Endothelial cell of umbilical vein (primary cell): ENCODE measurements around the gene TDRKH. TPM values are rescaled to one million over a fixed set of nuclear protein-coding genes. Genes with fewer than 3 reads are reported as not detected.

Experiments
- BruUV-seq: library from RNA; stranded (reverse); fragments of 400-500 nt; replicated peaks from 2 replicates; lab custom pipeline; 2021; lab: Mats Ljungman, UMichigan
- CTCF ChIA-PET: fragments of 300-600, 350-600 bp; sonication (Branson Sonifier 250); formaldehyde crosslinking; loops from one replicate; lab custom pipeline; 2021; ENCODE audit warnings: antibody characterized with exemption, inconsistent platforms; lab: Charles Lee
- POLR2A ChIA-PET: fragments of 300-600, 350-600 bp; sonication (Branson Sonifier 250); formaldehyde crosslinking; loops from one replicate; lab custom pipeline; 2021; ENCODE audit warnings: antibody characterized with exemption, inconsistent platforms; lab: Charles Lee
- DNase-seq: peaks from one replicate; pipeline ENCODE4 v3.0.0-alpha.2; 2011; ENCODE audit warnings: low read depth, low spot score
- FAIRE-seq: peaks from 2 replicates; lab custom pipeline; 2011; peaks lifted over from hg19 to GRCh38; lab: Jason Lieb, UNC
- H2AFZ ChIP-seq: 2 replicates; pipeline ENCODE4 v1.6.0; 2012; ENCODE audit warnings: low read depth, low read length, control low read depth, inconsistent platforms
- H3K27ac ChIP-seq: 2 replicates; pipeline ENCODE4 v1.5.1; 2011; ENCODE audit warnings: low read depth, mild to moderate bottlenecking, control low read depth, low read length, moderate library complexity; ENCODE audit not compliant: insufficient read depth
- H3K27me3 ChIP-seq, 2 experiments: 2 replicates each; pipeline versions ENCODE4 v1.6.0 to v1.6.1; 2011; ENCODE audit warnings: low read length in 2 of 2, mixed read lengths in 1 of 2; ENCODE audit not compliant: control insufficient read depth in 2 of 2, insufficient read depth in 2 of 2
- H3K36me3 ChIP-seq, 2 experiments: 2 replicates in 1 of 2; 3 replicates in 1 of 2; pipeline ENCODE4 v1.5.1; 2011; ENCODE audit warnings: low read length in 2 of 2, mild to moderate bottlenecking in 1 of 2, moderate library complexity in 1 of 2; ENCODE audit not compliant: control insufficient read depth in 2 of 2, insufficient read depth in 2 of 2; ENCODE audit errors: extremely low read depth in 1 of 2
- H3K4me1 ChIP-seq: 3 replicates; pipeline ENCODE4 v1.5.1; 2011; ENCODE audit warnings: mild to moderate bottlenecking, low read length; ENCODE audit not compliant: control insufficient read depth, insufficient read depth; ENCODE audit errors: extremely low read depth
- H3K4me2 ChIP-seq: 2 replicates; pipeline ENCODE4 v1.6.1; 2011; ENCODE audit warnings: low read length, control low read depth, mixed read lengths; ENCODE audit not compliant: insufficient read depth
- H3K4me3 ChIP-seq, 3 experiments: fragments of 200-600 bp in 1 of 3; sonication (generic), shearing (Covaris generic) in 1 of 3; replicated peaks in 1 of 3; 2 replicates each; pipeline ENCODE4 v1.5.1; 2011 to 2016; ENCODE audit warnings: control low read depth in 3 of 3, low read length in 3 of 3, mild to moderate bottlenecking in 2 of 3, inconsistent platforms in 1 of 3, low read depth in 1 of 3, moderate library complexity in 1 of 3; ENCODE audit not compliant: insufficient read depth in 1 of 3
- H3K79me2 ChIP-seq: 2 replicates; pipeline ENCODE4 v1.6.0; 2012; ENCODE audit warnings: low read length, inconsistent platforms; ENCODE audit not compliant: control insufficient read depth, insufficient read depth
- H3K9ac ChIP-seq: replicated peaks from 2 replicates; pipeline ENCODE3; 2011; ENCODE audit warnings: low read length, control low read depth; ENCODE audit not compliant: insufficient read depth; ENCODE audit errors: extremely low read depth
- H3K9me1 ChIP-seq: replicated peaks from 3 replicates; pipeline ENCODE4 v1.6.0; 2011; ENCODE audit warnings: mild to moderate bottlenecking, low read length; ENCODE audit not compliant: control insufficient read depth, insufficient read depth; ENCODE audit errors: extremely low read depth
- H3K9me3 ChIP-seq: replicated peaks from 2 replicates; pipeline ENCODE4 v1.5.1; 2012; ENCODE audit warnings: low read length, inconsistent platforms; ENCODE audit not compliant: control insufficient read depth, insufficient read depth
- H4K20me1 ChIP-seq: replicated peaks from 2 replicates; pipeline ENCODE3; 2011; ENCODE audit warnings: mild to moderate bottlenecking, low read length; ENCODE audit not compliant: control insufficient read depth, insufficient read depth; ENCODE audit errors: extremely low read depth
- CTCF ChIP-seq, 2 donors: IDR thresholded peaks; 1 replicate in 1 of 2; 2 replicates in 1 of 2; pipeline ENCODE4 v1.5.1; 2011; ENCODE audit warnings: low read length in 2 of 2, mild to moderate bottlenecking in 2 of 2, moderate library complexity in 2 of 2, control low read depth in 1 of 2, inconsistent platforms in 1 of 2, low read depth in 1 of 2; ENCODE audit not compliant: insufficient read depth in 1 of 2; ENCODE audit errors: extremely low read depth in 1 of 2
- EZH2 ChIP-seq: IDR thresholded peaks from 2 replicates; pipeline ENCODE4 v1.6.1; 2012; ENCODE audit warnings: borderline replicate concordance, low read depth, mild to moderate bottlenecking, moderate library complexity, low read length, inconsistent platforms; ENCODE audit not compliant: severe bottlenecking
- FOS ChIP-seq: IDR thresholded peaks from 2 replicates; pipeline ENCODE4 v1.6.1; 2011; ENCODE audit warnings: mild to moderate bottlenecking, low read length, moderate library complexity, borderline replicate concordance; ENCODE audit not compliant: insufficient read depth
- GATA2 ChIP-seq: IDR thresholded peaks from 2 replicates; pipeline ENCODE4 v1.7.0; 2011; ENCODE audit warnings: low read depth, mild to moderate bottlenecking, moderate library complexity, mixed read lengths, low read length; ENCODE audit not compliant: insufficient read length, insufficient read depth
- JUN ChIP-seq: IDR thresholded peaks from 2 replicates; pipeline ENCODE4 v1.6.1; 2011; ENCODE audit warnings: borderline replicate concordance, low read depth; ENCODE audit not compliant: insufficient read length, insufficient read depth
- MAX ChIP-seq: IDR thresholded peaks from 2 replicates; pipeline ENCODE4 v1.6.1; 2011; ENCODE audit not compliant: insufficient read depth, insufficient read length
- MYC ChIP-seq: IDR thresholded peaks from one replicate; pipeline ENCODE4 v1.6.1; 2011; ENCODE audit warnings: mild to moderate bottlenecking, low read depth, low read length
- POLR2A ChIP-seq: IDR thresholded peaks from 2 replicates; pipeline ENCODE4 v1.6.1; 2012; ENCODE audit warnings: low read depth, mild to moderate bottlenecking, control low read depth, low read length
- POLR2AphosphoS5 ChIP-seq: IDR thresholded peaks from 2 replicates; pipeline ENCODE4 v1.6.1; 2012; ENCODE audit warnings: low read depth, mild to moderate bottlenecking, control low read depth, low read length, moderate library complexity; ENCODE audit not compliant: insufficient read depth
- dilution Hi-C: fragments of 300-500 bp; cut with MboI; formaldehyde crosslinking; loops from one replicate; pipeline ENCODE4 v1.15.0; 2019; ENCODE audit warnings: low sequenced_read_pairs; ENCODE audit not compliant: extremely low pct_ligation_motif_present
- intact Hi-C: fragments of 100-400 bp; cut with micrococcal nuclease; formaldehyde crosslinking; loops from one replicate; pipeline ENCODE4 v1.10.0; 2022
- polyA plus RNA-seq, 4 experiments: library from polyadenylated mRNA; depleted of rRNA in 3 of 4; stranded (reverse) in 3 of 4; unstranded in 1 of 4; fragments of >200 nt; gene quantifications; 2 replicates each; pipeline versions ENCODE4 v1.2.1 to v1.2.3, GENCODE V29; 2011 to 2012; ENCODE audit warnings: missing spikeins in 1 of 4
- total RNA-seq: library from RNA; stranded (reverse); gene quantifications from 2 replicates; pipeline ENCODE4 v1.2.3, GENCODE V29; 2021

Gene TDRKH
- total and polyA plus RNA-seq, 2 donors (not counting 3 experiments of a cell fraction or from before 2014, with no cell fraction given), result 3.9 to 9.6 TPM

- H3K4me3 ChIP-seq, result no peak overlapping the region
- no peaks in the 10 kb centered on the region for H3K9me3 ChIP-seq
- H2AFZ ChIP-seq, result no peak overlapping the region
- no peaks in the 10 kb centered on the region for H3K36me3 ChIP-seq
- ChIA-PET CTCF (interaction anchor here (1.2 kb wide), 1 partner anchor 8 kb away, joined by 6 read pairs; no protein-coding TSS in a partner anchor), POLR2A (interaction anchor here (0.7 to 0.8 kb wide), 2 partner anchors 8 to 288 kb away, joined by 5 to 7 read pairs; no protein-coding TSS in a partner anchor)
- H3K4me2 ChIP-seq, result no peak overlapping the region
- dilution Hi-C loops, result no loop called here
- H3K9ac ChIP-seq, result no peak overlapping the region
- H3K4me1 ChIP-seq, result peaks cover 11% of the 10 kb centered on the region
- DNase-seq (peak; percentile 60), FAIRE-seq (peak; percentile 76)
- no peaks in the 10 kb centered on the region for H3K9me1 ChIP-seq
- H4K20me1 ChIP-seq, result no peaks in the 10 kb centered on the region
- TF ChIP-seq GATA2 (no peak), MYC (no peak), JUN (no peak), EZH2 (no peak), FOS (no peak), CTCF (IDR thresholded peaks at IDR 0.05; ENCODE audit: extremely low read depth in 1 of 2, insufficient read depth in 1 of 2, low read depth in 1 of 2, low read length in 2 of 2) (no peak), POLR2A (no peak), POLR2AphosphoS5 (no peak), MAX (no peak)
- H3K79me2 ChIP-seq, result no peaks in the 10 kb centered on the region
- intact Hi-C loops, result loop anchor here (1.0 kb wide), 2 partner anchors 12 to 39 kb away; partner anchors contain the start of gene TDRKH
- H3K27ac ChIP-seq, result no peak overlapping the region
- BruUV-seq, result no TSS peak
- no peaks in the 10 kb centered on the region for H3K27me3 ChIP-seq
These were observed 38.6 kb upstream of the TDRKH start for GRCh38 chr1:151828921-151829320.
